MM.1S (cell line): ENCODE measurements around the gene ID2.

ENCODE experiments used
- DNase-seq: peaks from one replicate; pipeline ENCODE4 v3.0.0-alpha.2; 2015
- H2AFZ ChIP-seq: fragments of 300-600 bp; sonication (generic); 2 replicates; pipeline ENCODE4 v1.6.0; 2016; ENCODE audit warnings: antibody characterized with exemption, low read length
- H3F3A ChIP-seq: fragments of 300-600 bp; sonication (generic); 2 replicates; pipeline ENCODE4 v1.6.1; 2016; ENCODE audit warnings: mild to moderate bottlenecking, antibody characterized with exemption, low read length, moderate library complexity, mixed read lengths; ENCODE audit not compliant: insufficient read depth
- H3K27ac ChIP-seq: fragments of 300-600 bp; sonication (generic); 2 replicates; pipeline ENCODE4 v1.5.1; 2016; ENCODE audit warnings: mild to moderate bottlenecking, low read length
- H3K27me3 ChIP-seq: fragments of 300-600 bp; sonication (generic); replicated peaks from 2 replicates; pipeline ENCODE4 v1.6.0; 2016; ENCODE audit warnings: low read length; ENCODE audit not compliant: insufficient read depth
- H3K36me3 ChIP-seq: fragments of 300-600 bp; sonication (generic); replicated peaks from 2 replicates; pipeline ENCODE4 v1.6.1; 2016; ENCODE audit warnings: mild to moderate bottlenecking, low read length, mixed read lengths; ENCODE audit not compliant: insufficient read depth
- H3K4me1 ChIP-seq: fragments of 300-600 bp; sonication (generic); 2 replicates; pipeline ENCODE4 v1.6.1; 2016; ENCODE audit warnings: low read length, mixed read lengths
- H3K4me2 ChIP-seq: fragments of 300-600 bp; sonication (generic); 2 replicates; pipeline ENCODE4 v1.6.0; 2016; ENCODE audit warnings: low read depth, low read length
- H3K4me3 ChIP-seq: fragments of 300-600 bp; sonication (generic); 2 replicates; pipeline ENCODE4 v1.5.1; 2016; ENCODE audit warnings: low read length, mixed read lengths
- H3K79me2 ChIP-seq: fragments of 300-600 bp; sonication (generic); 2 replicates; pipeline ENCODE4 v1.6.1; 2016; ENCODE audit warnings: mixed run types, low read length, mixed read lengths
- H3K9ac ChIP-seq: fragments of 300-600 bp; sonication (generic); 2 replicates; pipeline ENCODE4 v1.6.1; 2016; ENCODE audit warnings: low read length, mixed read lengths
- H3K9me2 ChIP-seq: fragments of 300-600 bp; sonication (generic); replicated peaks from 2 replicates; pipeline ENCODE4 v1.6.1; 2016; ENCODE audit warnings: mild to moderate bottlenecking, low read length, mixed read lengths; ENCODE audit not compliant: insufficient read depth
- H3K9me3 ChIP-seq: fragments of 300-600 bp; sonication (generic); replicated peaks from 2 replicates; pipeline ENCODE4 v1.6.1; 2016; ENCODE audit warnings: mild to moderate bottlenecking, low read length, mixed read lengths; ENCODE audit not compliant: insufficient read depth
- H4K20me1 ChIP-seq: fragments of 300-600 bp; sonication (generic); 2 replicates; pipeline ENCODE4 v1.6.1; 2016; ENCODE audit warnings: mild to moderate bottlenecking, low read length, moderate library complexity, mixed read lengths; ENCODE audit not compliant: insufficient read depth
- CTCF ChIP-seq: fragments of 300-600 bp; sonication (generic); IDR thresholded peaks from 2 replicates; pipeline ENCODE4 v1.5.1; 2016; ENCODE audit warnings: antibody characterized with exemption, low read length, mixed read lengths
- EZH2 ChIP-seq: fragments of 300-600 bp; sonication (generic); optimal IDR thresholded peaks from 2 replicates; pipeline ENCODE3; 2017; ENCODE audit warnings: low read depth, mild to moderate bottlenecking, antibody characterized with exemption, low read length, mixed read lengths
- EZH2phosphoT487 ChIP-seq: fragments of 300-600 bp; sonication (generic); IDR thresholded peaks from 2 replicates; pipeline ENCODE4 v1.6.1; 2018; ENCODE audit warnings: antibody characterized with exemption, low read length

Gene ID2

DNA sequence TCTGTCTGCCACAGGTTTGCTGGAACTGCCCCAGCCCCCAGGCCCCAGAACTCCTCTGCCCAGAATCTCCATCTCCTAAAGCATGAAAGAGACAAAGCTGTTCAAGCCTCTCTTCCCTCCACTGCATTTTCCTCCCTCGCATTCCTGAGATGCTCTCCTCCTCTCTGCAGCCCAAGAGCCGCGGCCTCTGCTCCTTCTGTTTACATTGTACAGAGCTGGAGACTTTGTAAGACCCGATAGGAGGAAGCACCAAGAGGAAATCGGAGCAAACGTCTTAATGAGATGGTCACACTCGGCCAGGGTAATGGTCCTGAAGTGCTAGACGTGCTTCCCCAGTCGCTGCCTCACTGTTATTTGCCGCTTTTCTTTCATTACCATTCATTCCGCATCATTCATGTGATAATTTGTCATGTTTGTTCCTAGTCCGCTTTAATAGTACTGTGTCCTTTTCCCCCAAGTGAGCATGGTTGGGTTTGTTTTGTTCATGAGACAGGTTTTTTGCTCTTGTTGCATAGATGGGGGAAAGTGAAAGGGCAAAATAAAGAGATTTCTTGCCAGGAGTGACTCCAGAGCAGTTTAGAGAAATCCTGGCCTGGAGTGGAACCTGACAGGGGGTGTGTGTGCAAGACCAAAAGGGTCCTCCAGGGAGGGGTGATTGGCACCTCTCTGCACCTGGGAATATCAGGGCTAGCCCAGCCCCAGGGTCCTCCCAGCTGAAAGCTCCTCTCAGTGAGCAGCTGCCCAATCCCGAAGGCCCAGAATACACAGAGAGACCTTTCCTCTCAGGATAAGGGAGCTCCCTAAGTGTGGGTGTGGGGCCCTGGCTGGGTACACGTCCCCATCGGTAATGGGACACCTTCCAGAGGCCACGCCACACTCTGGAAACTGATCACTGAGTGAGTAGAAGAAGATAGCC, 44.9 kb upstream of the ID2 start:
- H2AFZ ChIP-seq = no peak overlapping the region
- no peak overlapping the region for H3K9ac ChIP-seq
- H4K20me1 ChIP-seq = no peaks in the 10 kb centered on the region
- H3K27ac ChIP-seq = no peak overlapping the region
- H3K4me2 ChIP-seq = no peak overlapping the region
- DNase-seq = no peak
- TF ChIP-seq EZH2phosphoT487 (no peak), CTCF (no peak), EZH2 (no peak)
- H3K9me2 ChIP-seq = no peaks in the 10 kb centered on the region
- H3F3A ChIP-seq = no peaks in the 10 kb centered on the region
- H3K4me3 ChIP-seq = no peak overlapping the region
- no peaks in the 10 kb centered on the region for H3K9me3 ChIP-seq
- H3K36me3 ChIP-seq = no peaks in the 10 kb centered on the region
- no peaks in the 10 kb centered on the region for H3K4me1 ChIP-seq
- H3K79me2 ChIP-seq = no peaks in the 10 kb centered on the region
- H3K27me3 ChIP-seq = no peaks in the 10 kb centered on the region

GRCh38 chr2:8638327-8638726, 43.5 kb upstream of the ID2 start:
- no peak overlapping the region for H3K9ac ChIP-seq
- H3F3A ChIP-seq = no peaks in the 10 kb centered on the region
- H3K27me3 ChIP-seq = no peaks in the 10 kb centered on the region
- no peaks in the 10 kb centered on the region for H3K9me3 ChIP-seq
- H3K9me2 ChIP-seq = no peaks in the 10 kb centered on the region
- no peaks in the 10 kb centered on the region for H3K4me1 ChIP-seq
- no peak overlapping the region for H2AFZ ChIP-seq
- H3K4me3 ChIP-seq = no peak overlapping the region
- H4K20me1 ChIP-seq = no peaks in the 10 kb centered on the region
- no peaks in the 10 kb centered on the region for H3K36me3 ChIP-seq
- H3K27ac ChIP-seq = no peak overlapping the region
- TF ChIP-seq CTCF (no peak), EZH2phosphoT487 (no peak), EZH2 (no peak)
- no peaks in the 10 kb centered on the region for H3K79me2 ChIP-seq
- DNase-seq = no peak
- H3K4me2 ChIP-seq = no peak overlapping the region

DNA sequence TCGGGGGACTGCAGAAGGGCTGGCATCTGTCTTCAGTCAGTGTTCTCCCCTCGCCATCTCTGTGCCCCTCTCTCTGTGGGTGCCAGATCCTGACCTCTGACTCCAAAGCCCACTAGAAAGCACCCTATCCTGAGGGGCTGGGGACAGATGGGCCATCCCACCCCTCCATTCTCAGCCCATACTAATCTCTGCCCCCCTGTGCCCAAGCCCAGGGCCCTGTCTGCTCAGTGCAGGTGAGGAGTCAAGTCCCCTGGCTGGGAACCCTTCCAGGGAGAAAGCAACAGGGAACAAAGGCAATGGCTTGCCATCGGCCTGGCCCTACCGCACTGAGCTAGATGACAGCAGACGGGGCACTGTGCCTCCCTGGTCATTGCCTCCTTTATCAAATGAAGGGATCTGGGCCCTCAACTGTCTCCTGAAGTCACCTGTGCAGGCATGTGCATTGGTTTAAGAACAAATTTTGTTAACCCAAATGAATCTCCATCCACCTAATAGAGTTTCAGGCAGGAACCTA, 42.7 kb upstream of the ID2 start:
- Histone ChIP-seq H3F3A (no peaks in the 10 kb centered on the region), H3K36me3 (no peaks in the 10 kb centered on the region), H4K20me1 (no peaks in the 10 kb centered on the region), H3K9me2 (no peaks in the 10 kb centered on the region), H2AFZ (no peak overlapping the region), H3K9me3 (no peaks in the 10 kb centered on the region), H3K79me2 (no peaks in the 10 kb centered on the region), H3K9ac (no peak overlapping the region), H3K4me2 (no peak overlapping the region), H3K27me3 (no peaks in the 10 kb centered on the region), H3K4me3 (no peak overlapping the region), H3K4me1 (no peaks in the 10 kb centered on the region), H3K27ac (no peak overlapping the region)
- TF ChIP-seq EZH2 (no peak), CTCF (no peak), EZH2phosphoT487 (no peak)
- DNase-seq = no peak
